Astrocyte of the spinal cord (primary cell): ENCODE measurements around the gene KDM8.

Experiments
- DNase-seq: peaks from one replicate; pipeline ENCODE4 v3.0.0; 2011; ENCODE audit warnings: low read depth, low spot score
- H3K4me3 ChIP-seq: 2 replicates; pipeline ENCODE4 v1.5.1; 2011; ENCODE audit warnings: low read depth, mild to moderate bottlenecking, low read length, moderate library complexity
- CTCF ChIP-seq: IDR thresholded peaks from 2 replicates; pipeline ENCODE4 v1.5.1; 2012; ENCODE audit warnings: low read depth, mild to moderate bottlenecking, low read length, inconsistent platforms
- in situ Hi-C: cut with HindIII; loops from 2 replicates; pipeline ENCODE4 v1.10.0; 2017; ENCODE audit warnings: low sequenced_read_pairs

The KDM8 gene

GRCh38 chr16:27168790-27169189 lies 34.5 kb upstream of the KDM8 start:
- no peak overlapping the region for H3K4me3 ChIP-seq
- in situ Hi-C loops = no loop called here
- no peak for TF ChIP-seq CTCF
- DNase-seq = no peak

- TF ChIP-seq CTCF = peak; percentile 37
- in situ Hi-C loops = no loop called here
- peak; percentile 92 for DNase-seq
- H3K4me3 ChIP-seq = no peak overlapping the region
These were observed 33.7 kb upstream of the KDM8 start for GRCh38 chr16:27169511-27170071.

GRCh38 chr16:27171584-27171983 lies 31.7 kb upstream of the KDM8 start:
- no peak for TF ChIP-seq CTCF
- no peak for DNase-seq
- in situ Hi-C loops = no loop called here
- no peak overlapping the region for H3K4me3 ChIP-seq

- H3K4me3 ChIP-seq = no peak overlapping the region
- DNase-seq = no peak
- in situ Hi-C loops = no loop called here
- no peak for TF ChIP-seq CTCF
These were observed 29.3 kb upstream of the KDM8 start for GRCh38 chr16:27174007-27174406.

GRCh38 chr16:27174798-27175197 lies 28.5 kb upstream of the KDM8 start:
- no peak overlapping the region for H3K4me3 ChIP-seq
- no peak for DNase-seq
- no peak for TF ChIP-seq CTCF
- in situ Hi-C loops = no loop called here

- TF ChIP-seq CTCF = no peak
- no peak for DNase-seq
- in situ Hi-C loops = no loop called here
These were observed 27.4 kb upstream of the KDM8 start for GRCh38 chr16:27175888-27176287.

More at GRCh38 chr16:27175888-27176287, 27.4 kb upstream of the KDM8 start:
- H3K4me3 ChIP-seq = no peak overlapping the region
